Spleen (tissue), 11 donors: ENCODE measurements around the gene ITGA7. TPM values are rescaled to one million over a fixed set of nuclear protein-coding genes. Genes with fewer than 3 reads are reported as not detected.
"Not testable (repeated sequence)": the region's sequence is repeated elsewhere in the genome, so short reads cannot be mapped to it uniquely, and the experiment has no call there.

Source experiments
- DNase-seq: peaks from one replicate; pipeline ENCODE4 v3.0.0-alpha.2; 2020
- H3K27ac ChIP-seq, 8 donors: fragments of 200-600 bp; sonication (generic) in 7 of 8; 1 replicate in 4 of 8; 2 replicates in 4 of 8; pipeline versions ENCODE4 v1.5.0 to v1.8.0; 2016 to 2021; ENCODE audit warnings: inconsistent platforms in 4 of 8, mild to moderate bottlenecking in 4 of 8, moderate library complexity in 1 of 8
- H3K27me3 ChIP-seq, 7 donors: fragments of 200-600 bp; sonication (generic) in 6 of 7; replicated peaks in 1 of 7; 1 replicate in 4 of 7; 2 replicates in 3 of 7; pipeline versions ENCODE4 v1.5.0 to v1.8.0; 2016 to 2021; ENCODE audit warnings: inconsistent platforms in 3 of 7, mild to moderate bottlenecking in 1 of 7
- H3K36me3 ChIP-seq, 6 donors: fragments of 200-600 bp; sonication (generic) in 5 of 6; 1 replicate in 4 of 6; 2 replicates in 2 of 6; pipeline versions ENCODE4 v1.5.0 to v1.8.0; 2016 to 2021; ENCODE audit warnings: inconsistent platforms in 2 of 6
- H3K4me1 ChIP-seq, 6 donors: fragments of 200-600 bp; sonication (generic) in 5 of 6; 1 replicate in 3 of 6; 2 replicates in 3 of 6; pipeline versions ENCODE4 v1.5.0 to v1.8.0; 2016 to 2021; ENCODE audit warnings: inconsistent platforms in 3 of 6
- H3K4me3 ChIP-seq, 8 donors: fragments of 200-600 bp; sonication (generic) in 7 of 8; 1 replicate in 4 of 8; 2 replicates in 4 of 8; pipeline versions ENCODE4 v1.5.0 to v1.8.0; 2016 to 2021; ENCODE audit warnings: inconsistent platforms in 4 of 8, mild to moderate bottlenecking in 4 of 8, moderate library complexity in 2 of 8
- H3K9me3 ChIP-seq, 8 donors: fragments of 200-600 bp; sonication (generic) in 7 of 8; 1 replicate in 4 of 8; 2 replicates in 4 of 8; pipeline versions ENCODE4 v1.5.0 to v1.8.0; 2016 to 2021; ENCODE audit warnings: inconsistent platforms in 4 of 8
- CTCF ChIP-seq, 11 experiments: fragments of 200-600 bp in 7 of 11; fragments of 450-650 bp in 4 of 11; sonication (generic) in 4 of 11; IDR thresholded peaks in 8 of 11; conservative IDR thresholded peaks in 3 of 11; 1 replicate in 7 of 11; 2 replicates in 4 of 11; pipeline versions ENCODE4 v1.4.0 to v1.8.0; 2016 to 2021; ENCODE audit warnings: antibody characterized with exemption in 11 of 11, inconsistent platforms in 4 of 11, mild to moderate bottlenecking in 1 of 11
- POLR2A ChIP-seq, 3 donors: fragments of 450-650 bp; IDR thresholded peaks; one replicate each; pipeline ENCODE4 v1.5.1; 2017; ENCODE audit warnings: antibody characterized with exemption in 3 of 3, mild to moderate bottlenecking in 1 of 3
- POLR2AphosphoS5 ChIP-seq, 3 donors: sonication (generic); formaldehyde crosslinking; IDR thresholded peaks; one replicate each; pipeline ENCODE4 v1.5.1; 2017; ENCODE audit warnings: antibody characterized with exemption in 3 of 3
- WGBS, 5 donors: extraction: QIAGEN DNeasy Blood & Tissue Kit in 3 of 5; methylation state at CpG; one replicate each; pipeline versions ENCODE4 v1.1.5 to v1.1.7; 2013 to 2018; 5-methylcytosine and 5-hydroxymethylcytosine counted together
- intact Hi-C: fragments of 100-400 bp; cut with DNase I; formaldehyde crosslinking; loops from one replicate; pipeline ENCODE4 v1.15.0; 2023; ENCODE audit warnings: low total_unique reads
- polyA plus RNA-seq, 3 donors: library from polyadenylated mRNA; stranded (reverse); fragments of 200-250 nt; gene quantifications; one replicate each; pipeline ENCODE4 v1.2.1, GENCODE V29; 2013
- total RNA-seq, 7 donors: library from RNA; depleted of rRNA in 3 of 7; stranded (reverse); fragments of >200 nt in 3 of 7; fragmentation: NEBNext Ultra II Directional in 4 of 7; extraction: Animal tissue kit (Norgen Biotek cat#: 25700) in 4 of 7; gene quantifications; one replicate each; pipeline versions ENCODE4 v1.1.0 to v1.2.1, GENCODE V29; 2016 to 2021
- donor health status: healthy with polysubstance abuse.
- donor health status: DM: no; HTN: no; CAD: no; lungs with moderate emphysema.
- donor health status: DM: no; HTN: no; CAD: no.
- donor health status: Bipolar disorder and iron deficiency.
- donor health status: healthy.
- donor health status: DM: no; HTN: no; CAD: no.
- donor health status: DM: yes; HTN: yes; CAD: no.

ITGA7 gene
- total and polyA plus RNA-seq, 10 donors = 4.4 to 93.2 (median 19.6) TPM

DNA sequence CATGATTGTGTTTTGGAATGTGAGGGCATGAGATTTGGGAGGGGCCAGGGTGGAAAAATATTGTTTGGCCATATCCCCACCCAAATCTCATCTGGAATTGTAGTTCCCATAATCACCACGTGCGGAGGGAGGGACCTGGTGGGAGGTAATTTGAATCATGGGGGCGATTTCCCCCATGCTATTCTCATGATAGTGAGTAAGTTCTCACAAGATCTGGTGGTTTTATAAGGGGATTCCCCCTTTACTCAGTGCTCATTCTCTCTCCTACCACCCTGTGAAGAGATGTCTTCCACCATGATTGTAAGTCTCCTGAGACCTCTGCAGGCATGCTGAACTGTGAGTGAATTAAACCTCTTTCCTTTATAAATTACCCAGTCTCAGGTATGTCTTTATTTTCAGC, 55.4 kb downstream of the ITGA7 start:
- TF ChIP-seq CTCF (IDR thresholded peaks at IDR 0.05 in 8 of 11, conservative IDR thresholded peaks at IDR 0.05 in 3 of 11) (no peak), POLR2A (IDR thresholded peaks at IDR 0.05) (no peak), POLR2AphosphoS5 (IDR thresholded peaks at IDR 0.05) (no peak)
- intact Hi-C loops = no loop called here
- no peak for DNase-seq
- Histone ChIP-seq H3K36me3 (no peaks in the 10 kb centered on the region), H3K9me3 (peaks cover 0 to 24% (median 6%) of the 10 kb centered on the region in 8 donors), H3K4me3 (no peak overlapping the region), H3K4me1 (peaks cover 0 to 18% (median 7%) of the 10 kb centered on the region in 6 donors), H3K27ac (peak overlapping the region in 1 of 8 donors; percentile 88), H3K27me3 (no peaks in the 10 kb centered on the region)
- 54 to 75% (median 69%) methylated on average over 3 of the region's 3 CpGs for WGBS, 5 donors

GRCh38 chr12:55651299-55651683, 56.4 kb downstream of the ITGA7 start:
- TF ChIP-seq CTCF (IDR thresholded peaks at IDR 0.05 in 8 of 11, conservative IDR thresholded peaks at IDR 0.05 in 3 of 11) (no peak), POLR2AphosphoS5 (IDR thresholded peaks at IDR 0.05) (no peak), POLR2A (IDR thresholded peaks at IDR 0.05) (no peak)
- H3K27me3 ChIP-seq = no peaks in the 10 kb centered on the region
- peak overlapping the region in 7 of 8 donors; percentile 57 to 88 (median 76) for H3K27ac ChIP-seq
- no peaks in the 10 kb centered on the region for H3K36me3 ChIP-seq
- no peak overlapping the region for H3K4me3 ChIP-seq
- no peak for DNase-seq
- intact Hi-C loops = no loop called here
- peaks cover 0 to 24% (median 6%) of the 10 kb centered on the region in 8 donors for H3K9me3 ChIP-seq
- WGBS, 5 donors = 52 to 77% (median 76%) methylated on average over 4 to 5 of the region's 5 CpGs
- H3K4me1 ChIP-seq = peaks cover 0 to 23% (median 9%) of the 10 kb centered on the region in 6 donors

- Histone ChIP-seq H3K27ac (peak overlapping the region in 7 of 8 donors; percentile 57 to 88 (median 76)), H3K4me3 (peak overlapping the region in 1 of 8 donors; percentile 9), H3K4me1 (peaks cover 0 to 24% (median 10%) of the 10 kb centered on the region in 6 donors), H3K9me3 (peaks cover 0 to 24% (median 6%) of the 10 kb centered on the region in 8 donors)
- TF ChIP-seq CTCF (IDR thresholded peaks at IDR 0.05 in 8 of 11, conservative IDR thresholded peaks at IDR 0.05 in 3 of 11) = peak in 2 of 11 experiments; percentile 27 to 46
- TF ChIP-seq POLR2AphosphoS5 (IDR thresholded peaks at IDR 0.05) = peak in 1 of 3 donors; percentile 48
- intact Hi-C loops, H3K27me3 ChIP-seq, H3K36me3 ChIP-seq, DNase-seq: not testable (repeated sequence)
- WGBS, 5 donors = 38 to 53% (median 46%) methylated on average over 4 of the region's 4 CpGs
Observed at GRCh38 chr12:55650620-55651298, 56.9 kb downstream of the ITGA7 start.

DNA sequence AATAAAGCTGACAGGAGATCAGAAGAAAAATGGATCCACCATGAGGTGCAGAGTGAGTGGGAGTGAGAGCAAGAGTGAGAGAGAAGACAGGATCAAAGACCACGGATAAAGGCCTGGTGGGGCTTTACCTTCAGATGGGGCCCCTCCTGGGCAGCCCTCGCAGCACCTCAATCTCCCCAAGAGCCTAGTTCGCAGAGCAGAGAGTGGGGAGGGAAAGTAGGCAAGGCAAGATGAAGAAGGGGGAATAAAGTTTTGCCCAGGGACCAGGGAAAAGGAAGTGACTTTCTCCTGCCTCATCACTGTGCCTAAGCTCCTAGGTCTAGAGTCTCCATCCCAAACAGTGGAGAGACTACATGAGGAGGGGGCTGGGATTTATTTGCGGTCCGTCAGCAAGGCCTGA, 60.7 kb downstream of the ITGA7 start:
- no peak for DNase-seq
- H3K27ac ChIP-seq = peak overlapping the region; percentile 62 to 95 (median 84)
- no peaks in the 10 kb centered on the region for H3K27me3 ChIP-seq
- peaks cover 5 to 60% (median 33%) of the 10 kb centered on the region in 6 donors for H3K4me1 ChIP-seq
- H3K36me3 ChIP-seq = no peaks in the 10 kb centered on the region
- H3K4me3 ChIP-seq = peak overlapping the region in 1 of 8 donors; percentile 62
- peaks cover 0 to 24% (median 6%) of the 10 kb centered on the region in 8 donors for H3K9me3 ChIP-seq
- intact Hi-C loops = no loop called here
- WGBS, 5 donors = 92 to 96% (median 93%) methylated on average over 5 of the region's 5 CpGs
- TF ChIP-seq CTCF (IDR thresholded peaks at IDR 0.05 in 8 of 11, conservative IDR thresholded peaks at IDR 0.05 in 3 of 11) = no peak
- no peak for TF ChIP-seq POLR2A (IDR thresholded peaks at IDR 0.05)
- no peak for TF ChIP-seq POLR2AphosphoS5 (IDR thresholded peaks at IDR 0.05)
